Lower leg skin (tissue), 4 donors: ENCODE measurements around the gene RLBP1. TPM values are rescaled to one million over a fixed set of nuclear protein-coding genes. Genes with fewer than 3 reads are reported as not detected.
"Not testable (repeated sequence)": the region's sequence is repeated elsewhere in the genome, so short reads cannot be mapped to it uniquely, and the experiment has no call there.

Experiments used
- DNase-seq, 2 donors: peaks; one replicate each; pipeline ENCODE4 v3.0.0-alpha.2; 2019; ENCODE audit warnings: low spot score in 2 of 2
- H3K4me3 ChIP-seq: fragments of 200-600 bp; sonication (generic); 2 replicates; pipeline ENCODE4 v1.5.1; 2017; ENCODE audit warnings: mild to moderate bottlenecking, low read depth; ENCODE audit not compliant: poor library complexity, severe bottlenecking
- CTCF ChIP-seq, 3 donors: fragments of 450-650 bp; IDR thresholded peaks; one replicate each; pipeline ENCODE4 v1.5.1; 2016; ENCODE audit warnings: antibody characterized with exemption in 3 of 3, mild to moderate bottlenecking in 3 of 3, moderate library complexity in 2 of 3
- POLR2A ChIP-seq, 2 donors: fragments of 450-650 bp; IDR thresholded peaks; one replicate each; pipeline ENCODE4 v1.6.1; 2016 to 2017; ENCODE audit warnings: antibody characterized with exemption in 2 of 2, mild to moderate bottlenecking in 1 of 2, moderate library complexity in 1 of 2
- whole genome bisulfite sequencing, 2 donors: methylation state at CpG; one replicate each; pipeline ENCODE4 v1.1.5; 2018; 5-methylcytosine and 5-hydroxymethylcytosine counted together
- intact Hi-C: fragments of 100-400 bp; cut with DNase I; formaldehyde crosslinking; loops from one replicate; pipeline ENCODE4 v1.15.0; 2023; ENCODE audit warnings: low total_unique reads
- total RNA-seq, 4 donors: library from RNA; depleted of rRNA; stranded (reverse); fragments of >200 nt; gene quantifications; one replicate each; pipeline ENCODE4 v1.1.0, GENCODE V29; 2016

The RLBP1 gene
- total RNA-seq, result not detected

GRCh38 chr15:89221543-89221942 is at the start of gene RLBP1:
RLBP1 (minus strand) TSS chr15:89221579; CDS start chr15:89218975, 2,604 bp downstream.
- 70 to 75% methylated on average over 11 of the region's 11 CpGs for WGBS, 2 donors

GRCh38 chr15:89250142-89250541 is 28.8 kb upstream of the RLBP1 start:
- H3K4me3 ChIP-seq, intact Hi-C loops: not testable (repeated sequence)
- WGBS, 2 donors, result 93 to 96% methylated on average over 5 of the region's 5 CpGs

More at GRCh38 chr15:89221543-89221942, at the start of gene RLBP1:
- TF ChIP-seq CTCF (IDR thresholded peaks at IDR 0.05), result no peak
- no peak for TF ChIP-seq POLR2A (IDR thresholded peaks at IDR 0.05)
- intact Hi-C loops, result no loop called here
- no peak for DNase-seq
- no peak within 1 kb of the TSS for H3K4me3 ChIP-seq

GRCh38 chr15:89248584-89248983 is 27.2 kb upstream of the RLBP1 start:
- DNase-seq, result no peak
- intact Hi-C loops, result no loop called here
- no peak for TF ChIP-seq POLR2A (IDR thresholded peaks at IDR 0.05)
- no peak for TF ChIP-seq CTCF (IDR thresholded peaks at IDR 0.05)
- no peak overlapping the region for H3K4me3 ChIP-seq
- 94 to 98% methylated on average over 2 of the region's 2 CpGs for WGBS, 2 donors

More at GRCh38 chr15:89250142-89250541, 28.8 kb upstream of the RLBP1 start:
- DNase-seq, result not testable (repeated sequence)

GRCh38 chr15:89247446-89247845 is 26.1 kb upstream of the RLBP1 start:
- H3K4me3 ChIP-seq, result no peak overlapping the region
- TF ChIP-seq CTCF (IDR thresholded peaks at IDR 0.05) (no peak), POLR2A (IDR thresholded peaks at IDR 0.05) (no peak)
- 73 to 91% methylated on average over 2 of the region's 2 CpGs for WGBS, 2 donors
- intact Hi-C loops, result no loop called here
- DNase-seq, result no peak

- intact Hi-C loops, result no loop called here
- TF ChIP-seq CTCF (IDR thresholded peaks at IDR 0.05) (no peak), POLR2A (IDR thresholded peaks at IDR 0.05) (no peak)
- no peak for DNase-seq
- 2% methylated on average over 6 of the region's 6 CpGs for WGBS, 2 donors
- peak overlapping the region; percentile 68 for H3K4me3 ChIP-seq
These were observed 23.2 kb upstream of the RLBP1 start for GRCh38 chr15:89244574-89244903.

GRCh38 chr15:89243691-89244573 is 22.6 kb upstream of the RLBP1 start, which contains the start of gene FANCI:
FANCI (plus strand) TSS chr15:89243979; CDS start chr15:89247648, 3,669 bp downstream.
- intact Hi-C loops, result no loop called here
- H3K4me3 ChIP-seq, result peak within 1 kb of the TSS; percentile 68
- WGBS, 2 donors, result 0 to 1% methylated on average over 45 to 59 of the region's 69 CpGs
- peak; percentile 94 to 99 for DNase-seq
- TF ChIP-seq CTCF (IDR thresholded peaks at IDR 0.05) (no peak), POLR2A (IDR thresholded peaks at IDR 0.05) (no peak)
